GM23338 (cell line): ENCODE results near the gene B3GNT4. TPM values are rescaled to one million over a fixed set of nuclear protein-coding genes. Genes with fewer than 3 reads are reported as not detected.

Source experiments
- ATAC-seq: fragments of 200-7000 bp; cut with Tn5 transposase; 3 replicates; pipeline ENCODE4 v1.9.1; 2020
- DNase-seq: peaks from one replicate; pipeline ENCODE4 v3.0.0-alpha.2; 2015; ENCODE audit warnings: low spot score
- H2AFZ ChIP-seq: fragments of 200-600 bp; sonication (generic); 2 replicates; pipeline ENCODE4 v1.8.0; 2016; ENCODE audit warnings: antibody characterized with exemption, mild to moderate bottlenecking, moderate library complexity
- H3F3A ChIP-seq: fragments of 200-600 bp; sonication (generic); replicated peaks from 2 replicates; pipeline ENCODE4 v1.8.0; 2017; ENCODE audit warnings: antibody characterized with exemption, mixed run types, low read depth
- H3K27ac ChIP-seq: fragments of 200-600 bp; sonication (generic); 2 replicates; pipeline ENCODE4 v1.6.1; 2016; ENCODE audit warnings: low read depth
- H3K27me3 ChIP-seq: fragments of 200-600 bp; sonication (generic); 2 replicates; pipeline ENCODE4 v1.8.0; 2016; ENCODE audit warnings: mild to moderate bottlenecking, mixed run types, moderate library complexity; ENCODE audit not compliant: insufficient read depth
- H3K36me3 ChIP-seq: fragments of 200-600 bp; sonication (generic); 2 replicates; pipeline ENCODE4 v1.8.0; 2016; ENCODE audit warnings: mild to moderate bottlenecking; ENCODE audit not compliant: insufficient read depth
- H3K4me1 ChIP-seq: fragments of 200-600 bp; sonication (generic); 2 replicates; pipeline ENCODE4 v1.8.0; 2016; ENCODE audit warnings: mild to moderate bottlenecking, moderate library complexity; ENCODE audit not compliant: insufficient read depth
- H3K4me2 ChIP-seq: fragments of 200-600 bp; sonication (generic); 2 replicates; pipeline ENCODE4 v1.7.1; 2017; ENCODE audit warnings: mixed run types
- H3K4me3 ChIP-seq: fragments of 200-600 bp; sonication (generic); 2 replicates; pipeline ENCODE4 v1.6.1; 2016; ENCODE audit warnings: mixed run types
- H3K79me2 ChIP-seq: fragments of 200-600 bp; sonication (generic); replicated peaks from 2 replicates; pipeline ENCODE4 v1.8.0; 2017; ENCODE audit warnings: mild to moderate bottlenecking; ENCODE audit not compliant: insufficient read depth
- H3K9me2 ChIP-seq: fragments of 200-600 bp; sonication (generic); 2 replicates; pipeline ENCODE4 v1.8.0; 2017; ENCODE audit not compliant: insufficient read depth
- H4K20me1 ChIP-seq: fragments of 200-600 bp; sonication (generic); replicated peaks from 2 replicates; pipeline ENCODE4 v1.8.0; 2017; ENCODE audit warnings: mild to moderate bottlenecking; ENCODE audit not compliant: insufficient read depth
- H3K27ac Mint-ChIP-seq: 2 replicates; pipeline ENCODE4 v1.8.0; 2020; ENCODE audit warnings: inconsistent platforms, mild to moderate bottlenecking, moderate library complexity, mixed read lengths
- H3K27me3 Mint-ChIP-seq: 3 replicates; pipeline ENCODE4 v1.8.0; 2022; ENCODE audit warnings: low read depth, mild to moderate bottlenecking, moderate library complexity, mixed read lengths, inconsistent platforms; ENCODE audit not compliant: insufficient read depth, poor library complexity
- H3K36me3 Mint-ChIP-seq: 3 replicates; pipeline ENCODE4 v1.8.0; 2021; ENCODE audit warnings: low read depth, mild to moderate bottlenecking, inconsistent platforms, moderate library complexity, mixed read lengths
- H3K4me1 Mint-ChIP-seq: 3 replicates; pipeline ENCODE4 v1.8.0; 2020; ENCODE audit warnings: mild to moderate bottlenecking, inconsistent platforms, mixed read lengths
- H3K4me3 Mint-ChIP-seq: 3 replicates; pipeline ENCODE4 v1.8.0; 2021; ENCODE audit warnings: moderate library complexity, mild to moderate bottlenecking, inconsistent platforms, mixed read lengths
- H3K9me3 Mint-ChIP-seq: 3 replicates; pipeline ENCODE4 v1.8.0; 2020; ENCODE audit warnings: moderate library complexity, mild to moderate bottlenecking, inconsistent platforms, mixed read lengths
- CREB1 ChIP-seq: fragments of 250-450 bp; sonication (Bioruptor Pico); IDR thresholded peaks from 2 replicates; pipeline ENCODE4 v1.5.0; 2020; ENCODE audit warnings: low read depth, mild to moderate bottlenecking, moderate library complexity
- ETS1 ChIP-seq: IDR thresholded peaks from 2 replicates; pipeline ENCODE4 v1.6.1; 2016; ENCODE audit warnings: antibody characterized with exemption
- EZH2 ChIP-seq: fragments of 200-600 bp; sonication (generic); IDR thresholded peaks from one replicate; pipeline ENCODE4 v1.8.0; 2017; ENCODE audit warnings: antibody characterized with exemption, mild to moderate bottlenecking, low read depth; ENCODE audit not compliant: unreplicated experiment
- EZH2phosphoT487 ChIP-seq: fragments of 200-600 bp; sonication (generic); IDR thresholded peaks from one replicate; pipeline ENCODE4 v1.8.1; 2018; ENCODE audit warnings: antibody characterized with exemption; ENCODE audit not compliant: unreplicated experiment
- JUNB ChIP-seq: IDR thresholded peaks from one replicate; pipeline ENCODE4 v1.6.1; 2016; ENCODE audit warnings: antibody characterized with exemption; ENCODE audit not compliant: unreplicated experiment
- NANOG ChIP-seq: IDR thresholded peaks from 2 replicates; pipeline ENCODE4 v1.6.1; 2016; ENCODE audit warnings: antibody characterized with exemption, borderline replicate concordance
- POLR2AphosphoS5 ChIP-seq: IDR thresholded peaks from 2 replicates; pipeline ENCODE4 v1.6.1; 2016; ENCODE audit warnings: antibody characterized with exemption, low read depth
- REST ChIP-seq: IDR thresholded peaks from one replicate; pipeline ENCODE4 v1.6.1; 2018; ENCODE audit warnings: antibody characterized with exemption; ENCODE audit not compliant: unreplicated experiment
- STAT1 ChIP-seq: IDR thresholded peaks from one replicate; pipeline ENCODE4 v1.6.1; 2016; ENCODE audit warnings: antibody characterized with exemption; ENCODE audit not compliant: unreplicated experiment
- ZNF114 ChIP-seq: fragments of 250-450 bp; sonication (Bioruptor Pico); IDR thresholded peaks from 2 replicates; pipeline ENCODE4 v1.5.0; 2020; ENCODE audit warnings: mild to moderate bottlenecking, moderate library complexity
- ZNF331 ChIP-seq: fragments of 250-450 bp; sonication (Bioruptor Pico); IDR thresholded peaks from 2 replicates; pipeline ENCODE4 v1.5.0; 2020; ENCODE audit warnings: low read depth, mild to moderate bottlenecking, moderate library complexity
- ZNF462 ChIP-seq: fragments of 250-450 bp; sonication (Bioruptor Pico); IDR thresholded peaks from 2 replicates; pipeline ENCODE4 v1.5.0; 2020; ENCODE audit warnings: mild to moderate bottlenecking, moderate library complexity
- polyA plus RNA-seq: library from polyadenylated mRNA; unstranded; fragments of >200 nt; fragmentation: Nextera tagmentation; extraction: Ambion mirVana; gene quantifications from 2 replicates; pipeline ENCODE4 v1.2.1, GENCODE V29; 2016
- total RNA-seq: library from RNA; depleted of rRNA; stranded (reverse); fragments of >200 nt; shearing (Covaris generic); gene quantifications from 2 replicates; pipeline ENCODE4 v1.2.3, GENCODE V29; 2014

The B3GNT4 gene
- total and polyA plus RNA-seq, 2 experiments from 2014 or later = 0.80 to 1.8 TPM

GRCh38 chr12:122160761-122161160, 42.7 kb upstream of the B3GNT4 start (continued):
- no peak for TF ChIP-seq REST

GRCh38 chr12:122161682-122162081, 41.8 kb upstream of the B3GNT4 start:
- Mint-ChIP-seq H3K4me1 (no peaks in the 10 kb centered on the region), H3K27me3 (no peaks in the 10 kb centered on the region), H3K36me3 (no peaks in the 10 kb centered on the region), H3K27ac (no peak overlapping the region), H3K4me3 (no peak overlapping the region), H3K9me3 (no peaks in the 10 kb centered on the region)
- no peaks in the 10 kb centered on the region for H3K9me2 ChIP-seq
- no peak overlapping the region for H3K4me2 ChIP-seq
- no peak overlapping the region for H2AFZ ChIP-seq
- H3K27me3 ChIP-seq = no peaks in the 10 kb centered on the region
- H4K20me1 ChIP-seq = no peaks in the 10 kb centered on the region
- no peaks in the 10 kb centered on the region for H3K36me3 ChIP-seq
- H3K4me1 ChIP-seq = no peaks in the 10 kb centered on the region
- H3K4me3 ChIP-seq = no peak overlapping the region
- DNase-seq (no peak), ATAC-seq (no peak)
- no peaks in the 10 kb centered on the region for H3F3A ChIP-seq
- H3K27ac ChIP-seq = no peak overlapping the region
- H3K79me2 ChIP-seq = no peaks in the 10 kb centered on the region
- TF ChIP-seq EZH2phosphoT487 (no peak), STAT1 (no peak), ZNF462 (CRISPR knock-in tag) (no peak), JUNB (no peak), POLR2AphosphoS5 (no peak), EZH2 (no peak), ETS1 (no peak), NANOG (no peak), ZNF114 (CRISPR knock-in tag) (no peak), ZNF331 (CRISPR knock-in tag) (no peak), CREB1 (CRISPR knock-in tag) (no peak), REST (no peak)
